Ovary (tissue), 3 donors: ENCODE measurements around the gene TDRD9.

Experiments
- POLR2A ChIP-seq: fragments of 450-650 bp; IDR thresholded peaks from one replicate; pipeline ENCODE4 v1.6.1; 2017; ENCODE audit warnings: antibody characterized with exemption, mild to moderate bottlenecking, moderate library complexity
- TF ChIP-seq, protein P1 (sequence below), 3 donors: fragments of 450-650 bp in 2 of 3; fragments of 200-600 bp in 1 of 3; IDR thresholded peaks; one replicate each; pipeline versions ENCODE4 v1.5.1 to v1.8.0; 2016 to 2022; ENCODE audit warnings: antibody characterized with exemption in 3 of 3, mild to moderate bottlenecking in 1 of 3
- donor health status: DM: no; HTN: no; CAD: no.

DNA sequence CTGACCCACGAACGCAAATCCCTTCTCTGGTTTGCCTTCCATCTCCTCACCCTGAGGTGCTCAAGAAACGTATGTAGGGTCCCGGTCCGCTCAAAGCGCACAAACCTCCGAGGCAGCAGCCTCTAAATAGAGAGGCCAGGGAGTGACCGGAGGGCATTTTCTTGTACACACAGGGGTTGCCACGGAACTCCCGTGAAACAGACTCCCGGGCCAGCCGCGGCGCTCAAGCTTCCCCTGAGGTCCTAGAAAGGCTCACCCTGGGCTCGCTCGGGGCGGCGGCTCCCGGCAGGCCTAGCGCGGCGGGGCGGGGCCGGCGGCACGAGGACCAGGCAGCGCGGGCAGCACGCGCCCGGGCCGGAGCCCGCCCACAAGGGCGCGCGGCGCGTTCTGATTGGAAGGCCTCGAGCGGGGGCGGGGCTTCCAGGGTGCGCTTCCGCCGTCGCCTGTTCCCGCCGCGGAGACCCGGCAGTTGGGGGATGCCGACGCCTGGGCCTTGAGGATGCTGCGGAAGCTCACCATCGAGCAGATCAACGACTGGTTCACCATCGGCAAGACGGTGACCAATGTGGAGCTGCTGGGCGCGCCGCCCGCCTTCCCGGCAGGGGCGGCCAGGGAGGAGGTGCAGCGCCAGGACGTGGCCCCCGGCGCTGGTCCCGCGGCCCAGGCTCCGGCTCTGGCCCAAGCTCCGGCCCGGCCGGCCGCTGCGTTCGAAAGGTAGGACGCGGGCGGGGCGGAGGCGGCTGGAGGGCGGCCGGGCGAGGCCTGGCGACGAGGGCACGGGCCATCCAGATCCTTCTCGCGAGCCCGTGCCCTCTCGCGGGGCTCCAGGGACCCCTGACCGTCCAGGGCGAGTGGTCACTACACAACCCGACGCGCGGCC lies at the start of gene TDRD9:
- TF ChIP-seq POLR2A = no peak
- TF ChIP-seq, protein P1, sequence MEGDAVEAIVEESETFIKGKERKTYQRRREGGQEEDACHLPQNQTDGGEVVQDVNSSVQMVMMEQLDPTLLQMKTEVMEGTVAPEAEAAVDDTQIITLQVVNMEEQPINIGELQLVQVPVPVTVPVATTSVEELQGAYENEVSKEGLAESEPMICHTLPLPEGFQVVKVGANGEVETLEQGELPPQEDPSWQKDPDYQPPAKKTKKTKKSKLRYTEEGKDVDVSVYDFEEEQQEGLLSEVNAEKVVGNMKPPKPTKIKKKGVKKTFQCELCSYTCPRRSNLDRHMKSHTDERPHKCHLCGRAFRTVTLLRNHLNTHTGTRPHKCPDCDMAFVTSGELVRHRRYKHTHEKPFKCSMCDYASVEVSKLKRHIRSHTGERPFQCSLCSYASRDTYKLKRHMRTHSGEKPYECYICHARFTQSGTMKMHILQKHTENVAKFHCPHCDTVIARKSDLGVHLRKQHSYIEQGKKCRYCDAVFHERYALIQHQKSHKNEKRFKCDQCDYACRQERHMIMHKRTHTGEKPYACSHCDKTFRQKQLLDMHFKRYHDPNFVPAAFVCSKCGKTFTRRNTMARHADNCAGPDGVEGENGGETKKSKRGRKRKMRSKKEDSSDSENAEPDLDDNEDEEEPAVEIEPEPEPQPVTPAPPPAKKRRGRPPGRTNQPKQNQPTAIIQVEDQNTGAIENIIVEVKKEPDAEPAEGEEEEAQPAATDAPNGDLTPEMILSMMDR (IDR thresholded peaks at IDR 0.05) = no peak
